ENCODE measurements around the gene EGFL6.
"Not testable (repeated sequence)": the region's sequence is repeated elsewhere in the genome, so short reads cannot be mapped to it uniquely, and the experiment has no call there.

The EGFL6 gene

GRCh38 chrX:13652850-13653693 lies 83.7 kb downstream of the EGFL6 start, which contains the start of gene TCEANC:
Gene TCEANC (plus strand): TSS chrX:13653141. CDS start chrX:13662509, 9,368 bp downstream.
- DNase-seq (ENCODE audit: low spot score) = peak; percentile 99

GRCh38 chrX:13654116-13654515 lies 84.7 kb downstream of the EGFL6 start:
- DNase-seq (ENCODE audit: low spot score) = no peak

- DNase-seq (ENCODE audit: low spot score) = no peak
Measured at GRCh38 chrX:13655674-13656073, 86.3 kb downstream of the EGFL6 start.

GRCh38 chrX:13658602-13659001 lies 89.2 kb downstream of the EGFL6 start:
- DNase-seq (ENCODE audit: low spot score) = peak; percentile 51

GRCh38 chrX:13659063-13659462 lies 89.7 kb downstream of the EGFL6 start:
- DNase-seq (ENCODE audit: low spot score) = peak; percentile 9

- DNase-seq (ENCODE audit: low spot score) = no peak
Measured at GRCh38 chrX:13661735-13662288, 92.4 kb downstream of the EGFL6 start.

GRCh38 chrX:13662355-13662791 lies 93.0 kb downstream of the EGFL6 start:
- DNase-seq (ENCODE audit: low spot score) = peak; percentile 66

- DNase-seq (ENCODE audit: low spot score) = no peak
Measured at GRCh38 chrX:13664020-13664419, 94.6 kb downstream of the EGFL6 start.

- no peak for DNase-seq (ENCODE audit: low spot score)
Measured at GRCh38 chrX:13666836-13667235, 97.4 kb downstream of the EGFL6 start.

- no peak for DNase-seq (ENCODE audit: low spot score)
Measured at GRCh38 chrX:13667919-13668318, 98.5 kb downstream of the EGFL6 start.

- DNase-seq (ENCODE audit: low spot score) = peak; percentile 78
Measured at GRCh38 chrX:13669246-13669737, 99.9 kb downstream of the EGFL6 start.

GRCh38 chrX:13669755-13670154 lies 100.4 kb downstream of the EGFL6 start:
- not testable (repeated sequence) for DNase-seq (ENCODE audit: low spot score)

GRCh38 chrX:13670197-13670596 lies 100.8 kb downstream of the EGFL6 start:
- DNase-seq (ENCODE audit: low spot score) = no peak

- no peak for DNase-seq (ENCODE audit: low spot score)
Measured at GRCh38 chrX:13673016-13673415, 103.6 kb downstream of the EGFL6 start.

GRCh38 chrX:13676885-13677284 lies 107.5 kb downstream of the EGFL6 start:
- DNase-seq (ENCODE audit: low spot score) = no peak

- not testable (repeated sequence) for DNase-seq (ENCODE audit: low spot score)
Measured at GRCh38 chrX:13679700-13680099, 110.3 kb downstream of the EGFL6 start.

GRCh38 chrX:13681595-13681994 lies 112.2 kb downstream of the EGFL6 start:
- no peak for DNase-seq (ENCODE audit: low spot score)
